A673 (cell line): Measurements from ENCODE around the gene C2CD3. TPM values are rescaled to one million over a fixed set of nuclear protein-coding genes. Genes with fewer than 3 reads are reported as not detected.

Experiments
- BruUV-seq: library from RNA; stranded (reverse); fragments of 400-500 nt; replicated peaks from 2 replicates; lab custom pipeline; 2021; lab: Mats Ljungman, UMichigan
- CTCF ChIA-PET: fragments of 300-600 bp; sonication (Branson Sonifier 250); formaldehyde crosslinking; loops from one replicate; lab custom pipeline; 2022; ENCODE audit warnings: antibody characterized with exemption; lab: Charles Lee
- POLR2A ChIA-PET: fragments of 300-600 bp; sonication (Branson Sonifier 250); formaldehyde crosslinking; loops from one replicate; lab custom pipeline; 2022; ENCODE audit warnings: antibody characterized with exemption; ENCODE audit not compliant: low non-redundant PET; lab: Charles Lee
- DNase-seq: peaks from one replicate; pipeline ENCODE4 v3.0.0-alpha.2; 2015; ENCODE audit warnings: low spot score
- H3K27ac ChIP-seq: fragments of 200-600 bp; sonication (generic); 2 replicates; pipeline ENCODE4 v1.5.1; 2016; ENCODE audit warnings: mixed run types, low read depth, mild to moderate bottlenecking, mixed read lengths, antibody characterized with exemption, low read length; ENCODE audit not compliant: poor library complexity, severe bottlenecking
- H3K27me3 ChIP-seq: fragments of 200-600 bp; sonication (generic); replicated peaks from 2 replicates; pipeline ENCODE4 v1.6.1; 2017; ENCODE audit warnings: mixed run types, low read depth, mild to moderate bottlenecking, mixed read lengths, antibody characterized with exemption, low read length; ENCODE audit not compliant: insufficient read depth, poor library complexity
- H3K36me3 ChIP-seq: fragments of 200-600 bp; sonication (generic); 2 replicates; pipeline ENCODE4 v1.6.1; 2016; ENCODE audit warnings: mixed run types, mild to moderate bottlenecking, mixed read lengths, antibody characterized with exemption, low read length; ENCODE audit not compliant: insufficient read depth, poor library complexity, severe bottlenecking
- H3K4me1 ChIP-seq: fragments of 200-600 bp; sonication (generic); 2 replicates; pipeline ENCODE4 v1.6.1; 2017; ENCODE audit warnings: mixed run types, mild to moderate bottlenecking, mixed read lengths, antibody characterized with exemption, low read length; ENCODE audit not compliant: insufficient read depth, poor library complexity, severe bottlenecking
- H3K4me3 ChIP-seq: fragments of 200-600 bp; sonication (generic); 2 replicates; pipeline ENCODE4 v1.5.1; 2016; ENCODE audit warnings: low read depth, mixed run types, mild to moderate bottlenecking, mixed read lengths, low read length; ENCODE audit not compliant: poor library complexity, severe bottlenecking
- H3K9me3 ChIP-seq: fragments of 200-600 bp; sonication (generic); 2 replicates; pipeline ENCODE4 v1.6.1; 2016; ENCODE audit warnings: mixed run types, low read depth, mild to moderate bottlenecking, mixed read lengths, antibody characterized with exemption, low read length; ENCODE audit not compliant: poor library complexity, severe bottlenecking
- EZH2 ChIP-seq: fragments of 200-600 bp; sonication (generic); IDR thresholded peaks from 2 replicates; pipeline ENCODE4 v1.6.1; 2017; ENCODE audit warnings: borderline replicate concordance, low read depth, mild to moderate bottlenecking, mixed read lengths, antibody characterized with exemption, low read length; ENCODE audit not compliant: poor library complexity, severe bottlenecking
- intact Hi-C: fragments of 100-400 bp; cut with micrococcal nuclease; formaldehyde crosslinking; loops from one replicate; pipeline ENCODE4 v1.10.0; 2022; ENCODE audit not compliant: unreplicated experiment
- total RNA-seq: library from RNA; stranded (reverse); gene quantifications from 2 replicates; pipeline ENCODE4 v1.2.3, GENCODE V29; 2021
- TF ChIP-seq, protein P1 (sequence below): fragments of 300-800, 200-600 bp; sonication (generic); conservative IDR thresholded peaks from 2 replicates; pipeline ENCODE4 v1.5.1; 2017; ENCODE audit warnings: low read depth, mild to moderate bottlenecking, antibody characterized with exemption, low read length, moderate library complexity, mixed read lengths

C2CD3 gene
- total RNA-seq, 1 experiment from 2014 or later = 49.1 TPM

DNA sequence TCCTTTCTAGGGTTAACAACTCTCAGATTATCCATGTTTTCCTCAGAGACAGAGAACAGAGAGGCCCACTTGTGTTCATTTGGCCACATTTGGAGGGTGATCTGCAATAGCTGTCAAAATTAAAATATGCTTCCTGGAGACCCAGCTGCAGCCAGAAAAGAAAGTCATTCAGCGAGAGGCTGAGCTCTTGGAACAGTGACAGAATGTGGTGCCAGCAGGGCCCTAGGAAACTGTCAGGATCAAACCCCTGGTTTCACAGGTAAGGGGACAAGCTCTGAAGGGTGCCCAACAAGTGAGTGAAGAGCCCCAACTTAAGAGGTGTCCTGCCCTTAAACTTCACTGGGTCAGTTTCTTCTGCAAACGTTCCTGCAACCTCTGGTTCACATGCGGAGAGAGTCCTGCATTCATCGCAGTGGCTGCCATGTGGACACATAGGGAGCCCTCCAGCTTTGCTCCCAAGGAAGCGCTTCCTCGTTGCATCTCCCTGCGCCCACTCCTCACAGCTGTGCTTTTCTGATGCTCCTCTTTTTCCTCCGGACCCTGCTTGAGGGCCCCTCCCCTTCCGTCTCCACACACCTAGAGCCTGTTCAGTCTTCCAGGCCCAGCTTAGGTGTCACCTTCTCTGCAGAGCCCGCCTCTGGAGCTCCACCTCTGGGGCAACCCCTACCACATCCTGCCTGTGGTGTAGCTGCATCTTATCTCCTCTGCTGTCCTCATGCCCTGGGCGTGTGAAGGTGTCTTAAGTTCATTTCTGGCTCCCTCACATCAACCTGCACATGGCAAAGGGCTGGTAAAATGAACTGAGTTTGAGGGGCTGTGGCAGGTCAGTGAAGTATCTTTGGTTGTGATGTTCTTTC, 165.8 kb downstream of the C2CD3 start:
- CTCF ChIA-PET = no interaction called here
- intact Hi-C loops = no loop called here

DNA sequence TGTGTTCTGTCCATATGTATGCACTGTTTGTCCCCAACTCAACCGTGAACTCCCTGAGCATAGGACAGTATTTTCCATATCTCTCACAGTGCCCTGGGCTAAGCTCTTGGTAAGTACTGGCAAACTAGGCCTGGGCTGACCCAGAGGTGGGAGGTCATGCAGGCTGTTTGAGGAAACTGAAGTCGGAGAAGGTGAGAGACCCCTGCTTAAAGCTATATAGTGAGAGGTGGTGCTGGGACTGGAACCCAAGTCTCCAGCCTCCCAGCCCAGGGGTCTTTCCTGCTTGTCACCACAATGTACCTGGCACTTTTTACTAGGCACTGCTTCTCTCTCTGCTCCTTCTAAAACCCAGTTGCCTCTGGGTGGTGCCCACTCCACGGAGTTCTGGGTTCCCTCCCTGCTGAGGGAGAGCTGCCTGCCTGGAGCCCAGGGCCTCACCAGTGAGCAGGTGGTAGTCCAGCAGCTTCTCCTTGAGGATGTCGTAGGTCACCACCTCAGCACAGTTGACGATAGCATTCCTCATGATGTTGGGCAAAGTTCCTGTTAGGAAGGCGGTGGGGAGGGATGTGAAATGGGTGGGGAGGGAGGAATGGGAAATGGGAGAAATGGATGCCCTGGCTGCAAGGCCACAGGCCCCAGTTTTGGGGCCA, 166.6 kb downstream of the C2CD3 start:
- Histone ChIP-seq H3K4me3 (no peak overlapping the region), H3K9me3 (no peaks in the 10 kb centered on the region), H3K27ac (no peak overlapping the region), H3K27me3 (no peaks in the 10 kb centered on the region), H3K4me1 (peaks cover 6% of the 10 kb centered on the region), H3K36me3 (no peaks in the 10 kb centered on the region)
- no peak for TF ChIP-seq EZH2
- TF ChIP-seq, protein P1, sequence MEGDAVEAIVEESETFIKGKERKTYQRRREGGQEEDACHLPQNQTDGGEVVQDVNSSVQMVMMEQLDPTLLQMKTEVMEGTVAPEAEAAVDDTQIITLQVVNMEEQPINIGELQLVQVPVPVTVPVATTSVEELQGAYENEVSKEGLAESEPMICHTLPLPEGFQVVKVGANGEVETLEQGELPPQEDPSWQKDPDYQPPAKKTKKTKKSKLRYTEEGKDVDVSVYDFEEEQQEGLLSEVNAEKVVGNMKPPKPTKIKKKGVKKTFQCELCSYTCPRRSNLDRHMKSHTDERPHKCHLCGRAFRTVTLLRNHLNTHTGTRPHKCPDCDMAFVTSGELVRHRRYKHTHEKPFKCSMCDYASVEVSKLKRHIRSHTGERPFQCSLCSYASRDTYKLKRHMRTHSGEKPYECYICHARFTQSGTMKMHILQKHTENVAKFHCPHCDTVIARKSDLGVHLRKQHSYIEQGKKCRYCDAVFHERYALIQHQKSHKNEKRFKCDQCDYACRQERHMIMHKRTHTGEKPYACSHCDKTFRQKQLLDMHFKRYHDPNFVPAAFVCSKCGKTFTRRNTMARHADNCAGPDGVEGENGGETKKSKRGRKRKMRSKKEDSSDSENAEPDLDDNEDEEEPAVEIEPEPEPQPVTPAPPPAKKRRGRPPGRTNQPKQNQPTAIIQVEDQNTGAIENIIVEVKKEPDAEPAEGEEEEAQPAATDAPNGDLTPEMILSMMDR = no peak
- no TSS peak for BruUV-seq
- POLR2A ChIA-PET = no interaction called here
- no peak for DNase-seq
- CTCF ChIA-PET = no interaction called here
- intact Hi-C loops = no loop called here

More for the DNA sequence above, 165.8 kb downstream of the C2CD3 start:
- POLR2A ChIA-PET = no interaction called here
- no peak for TF ChIP-seq EZH2
- TF ChIP-seq, protein P1 = no peak
- DNase-seq = no peak
- no TSS peak for BruUV-seq
- Histone ChIP-seq H3K27ac (no peak overlapping the region), H3K4me3 (no peak overlapping the region), H3K27me3 (no peaks in the 10 kb centered on the region), H3K9me3 (no peaks in the 10 kb centered on the region), H3K36me3 (no peaks in the 10 kb centered on the region), H3K4me1 (peaks cover 6% of the 10 kb centered on the region)

- Histone ChIP-seq H3K4me3 (no peak overlapping the region), H3K27me3 (no peaks in the 10 kb centered on the region), H3K27ac (no peak overlapping the region), H3K9me3 (no peaks in the 10 kb centered on the region), H3K36me3 (no peaks in the 10 kb centered on the region), H3K4me1 (peaks cover 6% of the 10 kb centered on the region)
- TF ChIP-seq, protein P1 = no peak
- no peak for TF ChIP-seq EZH2
- intact Hi-C loops = no loop called here
- BruUV-seq = no TSS peak
- CTCF ChIA-PET = no interaction called here
- POLR2A ChIA-PET = no interaction called here
- no peak for DNase-seq
These were observed 168.0 kb downstream of the C2CD3 start for GRCh38 chr11:74002832-74003231.
